ENCODE measurements around the gene NUP210.

Gene NUP210

GRCh38 chr3:13420831-13421765, 976 bp upstream of the NUP210 start:
- Mint-ChIP-seq H3K27ac (peak overlapping the region; percentile 96), H3K27me3 (no peaks in the 10 kb centered on the region), H3K36me3 (ENCODE audit: low read depth) (peaks cover 26% of the 10 kb centered on the region), H3K4me1 (peaks cover 60% of the 10 kb centered on the region), H3K4me3 (peak overlapping the region; percentile 91), H3K9me3 (no peaks in the 10 kb centered on the region)
- peak; percentile 79 for ATAC-seq
- peak; percentile 75 for DNase-seq

DNA sequence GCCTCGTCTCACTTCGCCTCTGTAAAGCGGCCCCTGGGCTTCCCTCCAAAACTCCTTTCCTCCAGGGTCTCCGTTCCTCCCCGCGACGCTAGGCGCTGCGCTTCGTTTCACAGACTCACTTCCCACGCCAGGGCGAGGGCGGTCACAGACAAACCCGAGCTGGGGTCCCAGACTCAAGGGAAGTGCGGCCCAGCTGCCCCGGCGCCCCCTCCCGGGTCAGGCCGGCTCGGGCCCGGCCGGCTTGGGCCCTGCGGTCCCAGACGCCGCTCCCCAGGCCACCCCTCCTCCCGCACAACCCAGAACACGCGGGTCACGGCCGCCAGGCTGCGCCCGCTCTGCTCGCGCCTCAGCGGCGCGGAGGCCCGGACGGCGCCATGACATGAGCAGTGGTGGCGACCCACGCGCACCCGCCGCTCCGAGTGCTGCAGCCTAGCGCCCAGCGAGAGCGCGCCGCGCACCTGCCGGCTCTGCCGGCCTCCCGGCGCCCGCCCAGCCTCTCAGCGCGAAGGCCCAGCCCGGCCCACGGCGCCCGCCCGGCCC, 547 bp downstream of the NUP210 start:
- peak overlapping the region; percentile 95 for H3K27ac Mint-ChIP-seq
- peak; percentile 14 for ATAC-seq
- H3K4me1 Mint-ChIP-seq: peaks cover 65% of the 10 kb centered on the region
- peaks cover 34% of the 10 kb centered on the region for H3K36me3 Mint-ChIP-seq (ENCODE audit: low read depth)
- no peaks in the 10 kb centered on the region for H3K27me3 Mint-ChIP-seq
- H3K9me3 Mint-ChIP-seq: no peaks in the 10 kb centered on the region
- peak; percentile 59 for DNase-seq
- H3K4me3 Mint-ChIP-seq: peak overlapping the region; percentile 93

DNA sequence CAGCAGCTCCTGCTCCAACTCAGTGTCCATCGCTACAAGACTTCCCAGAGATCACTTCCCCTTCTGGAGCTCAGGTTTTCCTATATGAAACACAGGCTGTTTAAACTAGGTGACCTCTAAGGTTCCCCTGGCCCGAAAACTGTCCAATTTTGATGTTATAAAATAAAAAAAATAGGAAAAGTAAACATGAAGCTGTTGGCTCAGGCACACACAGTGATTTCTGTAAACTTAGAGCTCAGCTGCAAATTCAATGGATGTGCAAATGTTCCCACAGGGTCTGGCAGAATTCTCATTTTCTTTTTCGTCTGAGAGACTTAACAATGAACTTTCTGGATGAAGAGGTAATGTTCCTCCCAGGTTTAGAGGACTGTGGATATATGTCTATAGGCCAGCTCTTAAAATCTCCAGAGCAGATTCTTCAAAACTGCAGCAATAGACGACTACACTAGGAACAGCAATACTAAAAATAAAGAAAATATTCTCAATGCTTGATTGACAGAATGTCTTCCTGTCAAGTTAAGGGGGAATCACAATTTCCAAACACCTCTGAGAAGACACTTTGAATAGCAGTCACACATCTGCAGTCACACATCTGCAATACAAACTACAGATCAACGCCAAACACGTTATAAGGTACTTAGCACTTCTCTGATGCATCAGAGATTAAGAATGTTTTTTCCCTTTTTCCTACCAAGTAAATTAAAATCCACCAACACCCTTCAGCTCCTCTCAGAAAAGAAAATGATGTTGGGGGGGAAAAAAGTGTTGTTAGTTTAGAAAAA, 2.8 kb downstream of the NUP210 start:
- Mint-ChIP-seq H3K9me3 (no peaks in the 10 kb centered on the region), H3K36me3 (ENCODE audit: low read depth) (peaks cover 39% of the 10 kb centered on the region), H3K27ac (peak overlapping the region; percentile 95), H3K4me1 (peaks cover 79% of the 10 kb centered on the region), H3K4me3 (peak overlapping the region; percentile 93), H3K27me3 (no peaks in the 10 kb centered on the region)
- no peak for ATAC-seq
- DNase-seq: no peak

GRCh38 chr3:13415997-13416793, 3.9 kb downstream of the NUP210 start:
- Mint-ChIP-seq H3K4me3 (peak overlapping the region; percentile 93), H3K36me3 (ENCODE audit: low read depth) (peaks cover 43% of the 10 kb centered on the region), H3K9me3 (no peaks in the 10 kb centered on the region)

GRCh38 chr3:13415236-13415986, 4.7 kb downstream of the NUP210 start:
- H3K27ac Mint-ChIP-seq: peak overlapping the region; percentile 95
- peaks cover 45% of the 10 kb centered on the region for H3K36me3 Mint-ChIP-seq (ENCODE audit: low read depth)
- H3K9me3 Mint-ChIP-seq: no peaks in the 10 kb centered on the region
- no peaks in the 10 kb centered on the region for H3K27me3 Mint-ChIP-seq
- peak overlapping the region; percentile 93 for H3K4me3 Mint-ChIP-seq
- ATAC-seq (no peak), DNase-seq (no peak)
- H3K4me1 Mint-ChIP-seq: peaks cover 63% of the 10 kb centered on the region

More at GRCh38 chr3:13415997-13416793, 3.9 kb downstream of the NUP210 start:
- DNase-seq (peak; percentile 49), ATAC-seq (no peak)
- Mint-ChIP-seq H3K4me1 (peaks cover 68% of the 10 kb centered on the region), H3K27me3 (no peaks in the 10 kb centered on the region), H3K27ac (peak overlapping the region; percentile 95)

DNA sequence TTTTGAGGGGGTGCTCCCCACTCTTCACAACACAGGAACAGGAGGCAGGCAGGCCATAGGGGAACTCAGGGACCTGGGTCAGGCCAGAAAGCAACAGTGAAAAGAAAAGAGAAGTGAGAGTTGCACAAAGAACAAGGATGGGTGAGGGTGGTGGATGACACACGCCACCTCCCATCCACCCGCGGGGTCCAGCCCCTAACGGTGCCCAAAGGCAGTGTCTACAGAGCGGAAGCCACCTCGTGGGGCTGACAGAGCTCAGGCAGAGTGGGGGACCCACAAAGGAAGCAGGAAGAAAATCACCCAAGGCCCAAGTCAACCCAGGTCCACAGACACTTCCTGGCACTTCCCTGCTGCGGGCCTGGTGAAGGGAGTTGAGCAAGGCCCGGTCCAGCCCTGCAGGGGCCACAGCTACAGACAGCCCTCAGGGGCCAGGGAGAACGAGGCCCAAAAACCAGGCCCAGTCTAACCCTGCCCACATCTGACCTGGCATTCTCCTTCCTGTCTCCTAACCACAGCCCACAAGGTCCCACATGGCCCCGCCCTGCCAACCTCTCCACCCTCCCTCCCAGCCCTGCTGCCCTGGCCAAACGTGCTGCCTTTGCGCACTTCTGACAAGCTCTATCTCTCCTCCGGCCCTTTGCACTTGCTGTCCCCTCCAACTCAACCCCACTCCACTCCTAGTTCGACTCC, 5.9 kb downstream of the NUP210 start:
- Mint-ChIP-seq H3K9me3 (no peaks in the 10 kb centered on the region), H3K4me1 (peaks cover 61% of the 10 kb centered on the region), H3K36me3 (ENCODE audit: low read depth) (peaks cover 50% of the 10 kb centered on the region), H3K27me3 (no peaks in the 10 kb centered on the region), H3K27ac (peak overlapping the region; percentile 95), H3K4me3 (peak overlapping the region; percentile 93)
- ATAC-seq: peak; percentile 87
- peak; percentile 77 for DNase-seq

DNA sequence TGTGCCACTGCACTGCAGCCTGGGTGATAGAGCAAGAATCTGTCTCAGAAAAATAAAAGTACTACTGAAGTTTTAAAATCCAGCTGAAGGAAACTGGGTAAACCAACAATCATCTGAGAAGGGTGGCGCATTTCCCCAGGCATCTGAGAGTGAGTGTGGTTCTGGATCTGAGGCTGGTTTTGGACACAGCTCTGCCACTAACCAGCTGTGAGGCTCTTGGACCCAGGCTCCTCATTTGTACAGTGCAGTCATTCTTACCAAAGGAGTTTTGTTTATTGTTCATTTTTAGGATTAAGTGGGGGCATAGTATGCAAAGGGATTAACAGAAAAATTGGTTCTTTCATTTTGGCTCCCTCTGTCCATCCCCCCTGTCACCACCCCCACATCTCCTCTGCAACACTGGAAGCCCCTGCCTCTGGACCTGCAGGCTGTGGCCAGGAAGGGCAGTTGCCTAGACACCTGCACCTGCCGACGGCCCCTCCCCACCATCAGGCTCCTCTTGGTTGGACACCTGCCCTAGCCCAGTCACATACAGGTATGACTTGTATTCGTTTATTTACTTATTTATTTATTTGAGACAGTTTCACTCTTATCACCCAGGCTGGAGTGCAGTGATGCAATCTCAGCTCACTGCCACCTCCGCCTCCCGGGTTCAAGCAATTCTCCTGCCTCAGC, 8.8 kb downstream of the NUP210 start:
- no peaks in the 10 kb centered on the region for H3K27me3 Mint-ChIP-seq
- peak overlapping the region; percentile 46 for H3K27ac Mint-ChIP-seq
- no peak overlapping the region for H3K4me3 Mint-ChIP-seq

GRCh38 chr3:13408890-13409289, 11.2 kb downstream of the NUP210 start:
- ATAC-seq: no peak
- Mint-ChIP-seq H3K27me3 (no peaks in the 10 kb centered on the region), H3K4me3 (no peak overlapping the region), H3K36me3 (ENCODE audit: low read depth) (peaks cover 40% of the 10 kb centered on the region), H3K4me1 (peaks cover 35% of the 10 kb centered on the region), H3K27ac (no peak overlapping the region), H3K9me3 (peaks cover 8% of the 10 kb centered on the region)
- no peak for DNase-seq

More for the DNA sequence above, 8.8 kb downstream of the NUP210 start:
- H3K36me3 Mint-ChIP-seq (ENCODE audit: low read depth): peaks cover 42% of the 10 kb centered on the region
- peaks cover 8% of the 10 kb centered on the region for H3K9me3 Mint-ChIP-seq
- ATAC-seq (no peak), DNase-seq (no peak)
- H3K4me1 Mint-ChIP-seq: peaks cover 46% of the 10 kb centered on the region

- Mint-ChIP-seq H3K4me1 (peaks cover 28% of the 10 kb centered on the region), H3K9me3 (peaks cover 8% of the 10 kb centered on the region), H3K27me3 (no peaks in the 10 kb centered on the region), H3K4me3 (no peak overlapping the region), H3K27ac (peak overlapping the region; percentile 65), H3K36me3 (ENCODE audit: low read depth) (peaks cover 43% of the 10 kb centered on the region)
- DNase-seq: no peak
- ATAC-seq: no peak
These were observed 12.2 kb downstream of the NUP210 start for GRCh38 chr3:13407926-13408325.

DNA sequence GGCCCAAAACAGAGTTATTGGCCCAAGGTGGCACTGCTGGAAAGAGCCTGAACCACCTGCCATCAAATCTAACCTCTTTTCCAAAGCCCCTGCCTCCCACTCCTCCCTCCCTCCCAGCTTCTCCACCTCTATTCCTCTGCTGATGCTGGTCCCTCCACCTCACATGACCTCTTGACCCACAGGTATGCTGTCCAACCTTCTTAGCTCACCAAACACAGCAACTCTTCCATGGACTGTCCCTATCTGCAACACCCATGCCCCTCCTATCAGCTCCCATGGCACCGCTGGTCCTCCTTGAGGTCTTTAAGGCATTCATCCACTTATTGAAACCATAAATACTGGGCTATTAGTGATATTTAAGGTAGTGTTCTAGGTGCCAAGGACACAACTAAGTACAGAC, 12.6 kb downstream of the NUP210 start:
- H3K9me3 Mint-ChIP-seq: peaks cover 8% of the 10 kb centered on the region
- H3K27me3 Mint-ChIP-seq: no peaks in the 10 kb centered on the region
- peak overlapping the region; percentile 65 for H3K27ac Mint-ChIP-seq
- H3K4me1 Mint-ChIP-seq: peaks cover 26% of the 10 kb centered on the region
- no peak for DNase-seq
- no peak overlapping the region for H3K4me3 Mint-ChIP-seq
- no peak for ATAC-seq
- H3K36me3 Mint-ChIP-seq (ENCODE audit: low read depth): peaks cover 43% of the 10 kb centered on the region

DNA sequence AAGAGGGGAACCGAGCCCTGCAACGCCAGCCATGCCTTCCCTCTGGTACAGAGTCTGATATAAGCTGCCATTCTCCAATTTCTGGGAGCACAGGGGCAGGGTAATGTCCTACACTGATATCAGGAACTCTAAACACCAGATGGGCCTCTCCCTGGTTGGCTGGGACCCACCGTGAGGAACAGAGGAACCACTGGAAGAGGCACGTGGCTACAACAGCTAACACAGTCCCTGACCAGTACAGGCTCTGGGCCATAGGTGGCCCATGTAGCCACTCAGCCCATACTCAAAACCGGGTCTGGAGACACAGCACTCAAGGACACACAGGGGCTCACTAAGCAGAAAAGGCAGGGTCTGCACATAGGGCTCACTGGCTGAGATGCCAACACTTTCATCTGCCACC, 13.9 kb downstream of the NUP210 start:
- Mint-ChIP-seq H3K4me1 (peaks cover 30% of the 10 kb centered on the region), H3K27me3 (no peaks in the 10 kb centered on the region), H3K27ac (peak overlapping the region; percentile 4), H3K4me3 (no peak overlapping the region), H3K9me3 (peaks cover 8% of the 10 kb centered on the region), H3K36me3 (ENCODE audit: low read depth) (peaks cover 40% of the 10 kb centered on the region)
- DNase-seq: no peak
- ATAC-seq: no peak

- no peak overlapping the region for H3K4me3 Mint-ChIP-seq
- H3K27ac Mint-ChIP-seq: peak overlapping the region; percentile 60
- peaks cover 29% of the 10 kb centered on the region for H3K4me1 Mint-ChIP-seq
- H3K36me3 Mint-ChIP-seq (ENCODE audit: low read depth): peaks cover 38% of the 10 kb centered on the region
- ATAC-seq (no peak), DNase-seq (no peak)
- H3K9me3 Mint-ChIP-seq: peaks cover 8% of the 10 kb centered on the region
- H3K27me3 Mint-ChIP-seq: no peaks in the 10 kb centered on the region
These were observed 14.5 kb downstream of the NUP210 start for GRCh38 chr3:13405614-13406013.

All from activated naive CD8-positive, alpha-beta T cell treated with anti-CD3 and anti-CD28 coated beads, Interleukin-2, amount 50 U/mL, for 24 hours (primary cell).